Measurements from ENCODE around the gene ARMC10.
"Not testable (repeated sequence)": the region's sequence is repeated elsewhere in the genome, so short reads cannot be mapped to it uniquely, and the experiment has no call there.

ARMC10 gene

GRCh38 chr7:103074519-103075336, at the start of gene ARMC10, which contains the start of gene FBXL13:
Gene ARMC10 (plus strand): TSS chr7:103075140. CDS start chr7:103075273, 133 bp downstream.
Gene FBXL13 (minus strand): TSS chr7:103074796.
- DNase-seq: peak; percentile 87

GRCh38 chr7:103025341-103025740, 49.6 kb upstream of the ARMC10 start:
- no peak for DNase-seq

- DNase-seq: no peak
Measured at GRCh38 chr7:103031024-103031423, 43.9 kb upstream of the ARMC10 start.

- peak; percentile 6 for DNase-seq
Measured at GRCh38 chr7:103031781-103032180, 43.2 kb upstream of the ARMC10 start.

GRCh38 chr7:103034318-103034717, 40.6 kb upstream of the ARMC10 start:
- not testable (repeated sequence) for DNase-seq

GRCh38 chr7:103037476-103037822, 37.5 kb upstream of the ARMC10 start:
- DNase-seq: no peak

- DNase-seq: not testable (repeated sequence)
Measured at GRCh38 chr7:103037823-103038739, 36.9 kb upstream of the ARMC10 start.

- DNase-seq: not testable (repeated sequence)
Measured at GRCh38 chr7:103041815-103042214, 33.1 kb upstream of the ARMC10 start.

- DNase-seq: peak; percentile 8
Measured at GRCh38 chr7:103048833-103049232, 26.1 kb upstream of the ARMC10 start.

- DNase-seq: no peak
Measured at GRCh38 chr7:103051519-103051918, 23.4 kb upstream of the ARMC10 start.

GRCh38 chr7:103056006-103056405, 18.9 kb upstream of the ARMC10 start:
- not testable (repeated sequence) for DNase-seq

GRCh38 chr7:103058122-103058521, 16.8 kb upstream of the ARMC10 start:
- DNase-seq: no peak

- no peak for DNase-seq
Measured at GRCh38 chr7:103059471-103059870, 15.5 kb upstream of the ARMC10 start.

- no peak for DNase-seq
Measured at GRCh38 chr7:103063895-103064294, 11.0 kb upstream of the ARMC10 start.

- DNase-seq: peak; percentile 37
Measured at GRCh38 chr7:103065667-103066066, 9.3 kb upstream of the ARMC10 start.

- DNase-seq: no peak
Measured at GRCh38 chr7:103068414-103069403, 6.2 kb upstream of the ARMC10 start.

- DNase-seq: no peak
Measured at GRCh38 chr7:103071000-103071399, 3.9 kb upstream of the ARMC10 start.

GRCh38 chr7:103073989-103074518, 886 bp upstream of the ARMC10 start:
- no peak for DNase-seq

- peak; percentile 26 for DNase-seq
Measured at GRCh38 chr7:103075337-103075918, 488 bp downstream of the ARMC10 start.

- DNase-seq: no peak
Measured at GRCh38 chr7:103076764-103077163, 1.8 kb downstream of the ARMC10 start.

GRCh38 chr7:103077318-103077717, 2.4 kb downstream of the ARMC10 start:
- DNase-seq: no peak

- DNase-seq: not testable (repeated sequence)
Measured at GRCh38 chr7:103078226-103078625, 3.3 kb downstream of the ARMC10 start.
